ENCODE data around the gene SP140L. TPM values are rescaled to one million over a fixed set of nuclear protein-coding genes. Genes with fewer than 3 reads are reported as not detected.

The SP140L gene
- total and polyA plus RNA-seq, 5 experiments from 2014 or later = 25.3 to 91.7 (median 43.1) TPM

GRCh38 chr2:230346465-230346864 lies 19.5 kb downstream of the SP140L start:
- Mint-ChIP-seq H3K9me3 (peaks cover 12 to 48% (median 37%) of the 10 kb centered on the region in 9 donors), H3K36me3 (peaks cover 48 to 74% (median 61%) of the 10 kb centered on the region in 3 donors), H3K4me1 (peaks cover 38 to 82% (median 78%) of the 10 kb centered on the region in 4 donors), H3K27ac (peak overlapping the region in 7 of 10 donors; percentile 8 to 73 (median 37)), H3K27me3 (no peaks in the 10 kb centered on the region), H3K4me3 (peak overlapping the region in 6 of 10 donors; percentile 8 to 44 (median 36))
- ATAC-seq = no peak
- DNase-seq = no peak
- POLR2A ChIA-PET = no interaction called here

DNA sequence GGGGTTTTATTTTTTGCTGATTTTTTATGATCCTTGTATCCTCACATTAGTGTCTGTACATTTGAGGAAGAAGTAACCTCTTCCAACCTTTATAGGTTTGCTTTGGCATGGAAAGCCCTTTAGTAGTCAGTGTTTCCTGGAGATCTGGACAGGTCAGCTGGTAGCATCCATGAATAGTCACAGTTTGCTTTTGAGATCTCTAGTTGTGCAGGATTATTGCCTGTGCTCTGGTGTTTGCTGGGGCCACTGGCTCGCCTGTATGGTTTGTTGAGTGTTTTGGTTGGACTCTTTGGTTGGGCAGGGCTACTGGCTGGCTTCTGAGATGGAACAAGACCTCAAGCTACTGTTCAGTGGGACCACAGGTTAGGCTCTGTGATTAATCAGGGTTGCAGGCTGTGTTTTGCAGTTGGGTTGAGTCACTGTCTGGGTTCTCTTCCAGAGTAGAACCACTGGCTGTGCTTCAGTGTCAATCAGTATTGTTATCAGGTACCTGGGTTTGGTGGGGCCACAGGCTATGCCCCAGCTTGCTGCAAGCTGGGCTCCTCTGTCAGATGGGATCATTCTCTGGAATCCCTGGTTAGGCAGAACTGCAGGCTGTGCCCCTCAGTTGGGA lies 20.0 kb downstream of the SP140L start:
- no peak for DNase-seq

DNA sequence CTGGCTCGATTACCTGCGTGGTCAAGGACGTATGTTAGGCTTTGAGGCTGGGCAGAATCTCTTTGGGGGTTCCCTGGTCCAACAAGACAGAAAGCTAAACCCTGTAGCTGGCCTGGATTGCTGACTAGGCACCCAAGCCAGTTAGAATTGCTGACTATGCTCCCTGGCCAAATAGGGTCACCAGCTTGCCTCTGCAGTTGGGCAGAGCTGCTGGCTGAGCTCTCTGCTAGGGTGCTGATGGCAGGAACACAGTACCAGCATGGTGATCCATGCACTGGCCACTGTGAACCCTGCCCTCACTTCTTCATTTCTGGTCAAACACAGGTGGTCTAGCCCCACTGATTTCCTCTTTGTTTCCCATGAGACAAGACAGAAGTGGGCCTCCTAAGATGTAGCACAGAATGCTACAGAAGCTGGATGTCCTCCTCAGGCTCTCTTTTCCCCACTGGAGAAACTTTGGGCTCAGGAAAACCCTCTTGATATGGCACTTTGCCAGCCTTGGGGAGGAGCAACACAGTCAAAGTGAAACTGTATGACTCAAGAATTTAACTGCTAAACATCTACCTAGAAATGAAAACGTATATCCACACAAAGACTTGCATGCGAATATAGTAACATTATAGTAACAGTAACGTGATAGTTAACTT lies 20.8 kb downstream of the SP140L start:
- peak overlapping the region; percentile 21 to 87 (median 73) for H3K27ac Mint-ChIP-seq
- H3K4me3 Mint-ChIP-seq = peak overlapping the region in 8 of 10 donors; percentile 5 to 69 (median 48)
- peaks cover 40 to 79% (median 75%) of the 10 kb centered on the region in 4 donors for H3K4me1 Mint-ChIP-seq
- ATAC-seq = no peak
- H3K9me3 Mint-ChIP-seq = peaks cover 12 to 43% (median 36%) of the 10 kb centered on the region in 9 donors
- DNase-seq = no peak
- H3K27me3 Mint-ChIP-seq = no peaks in the 10 kb centered on the region
- POLR2A ChIA-PET = interaction anchor here (0.7 kb wide), 1 partner anchor 21 kb away, joined by 3 read pairs; the partner anchor contains the start of gene SP140L
- peaks cover 42 to 73% (median 55%) of the 10 kb centered on the region in 3 donors for H3K36me3 Mint-ChIP-seq

More for the DNA sequence above, 20.0 kb downstream of the SP140L start:
- ATAC-seq = no peak
- POLR2A ChIA-PET = no interaction called here
- Mint-ChIP-seq H3K9me3 (peaks cover 12 to 48% (median 37%) of the 10 kb centered on the region in 9 donors), H3K4me1 (peaks cover 41 to 84% (median 78%) of the 10 kb centered on the region in 4 donors), H3K4me3 (no peak overlapping the region), H3K36me3 (peaks cover 48 to 76% (median 59%) of the 10 kb centered on the region in 3 donors), H3K27ac (peak overlapping the region in 7 of 10 donors; percentile 12 to 82 (median 52)), H3K27me3 (no peaks in the 10 kb centered on the region)

GRCh38 chr2:230348787-230349186 lies 21.8 kb downstream of the SP140L start:
- H3K4me3 Mint-ChIP-seq = peak overlapping the region in 5 of 10 donors; percentile 20 to 58 (median 41)

DNA sequence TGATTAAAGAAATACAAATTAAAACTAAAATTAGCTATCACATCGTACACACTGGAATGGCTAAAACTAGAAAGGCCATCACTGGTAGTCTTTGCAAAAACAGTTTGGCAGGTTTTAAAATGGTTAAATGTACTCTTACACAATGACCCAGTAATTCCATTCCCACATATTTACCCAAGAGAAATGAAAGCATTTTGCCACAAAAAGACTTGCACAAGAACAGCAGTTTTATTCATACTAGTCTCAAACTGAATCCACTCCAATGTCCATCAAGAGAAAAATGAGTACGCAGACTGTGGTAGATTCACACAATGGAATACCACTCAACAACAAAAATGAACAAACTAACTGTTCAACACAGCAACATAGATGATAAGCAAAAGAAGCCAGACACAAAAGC lies 29.1 kb downstream of the SP140L start:
- H3K4me1 Mint-ChIP-seq = peaks cover 9 to 30% (median 21%) of the 10 kb centered on the region in 4 donors

More at GRCh38 chr2:230348787-230349186, 21.8 kb downstream of the SP140L start:
- peaks cover 32 to 72% (median 66%) of the 10 kb centered on the region in 4 donors for H3K4me1 Mint-ChIP-seq
- DNase-seq (no peak), ATAC-seq (no peak)
- H3K27ac Mint-ChIP-seq = peak overlapping the region in 6 of 10 donors; percentile 23 to 76 (median 36)
- H3K27me3 Mint-ChIP-seq = no peaks in the 10 kb centered on the region
- peaks cover 11 to 36% (median 31%) of the 10 kb centered on the region in 9 donors for H3K9me3 Mint-ChIP-seq
- H3K36me3 Mint-ChIP-seq = peaks cover 33 to 63% (median 45%) of the 10 kb centered on the region in 3 donors
- POLR2A ChIA-PET = no interaction called here

GRCh38 chr2:230358305-230358704 lies 31.3 kb downstream of the SP140L start:
- H3K4me3 Mint-ChIP-seq = no peak overlapping the region
- no peaks in the 10 kb centered on the region for H3K27me3 Mint-ChIP-seq
- DNase-seq (no peak), ATAC-seq (no peak)
- peaks cover 17 to 44% (median 33%) of the 10 kb centered on the region in 4 donors for H3K4me1 Mint-ChIP-seq
- POLR2A ChIA-PET = interaction anchor here (1.2 kb wide), 1 partner anchor 31 kb away, joined by 3 read pairs; the partner anchor contains the start of gene SP140L
- H3K27ac Mint-ChIP-seq = peak overlapping the region in 3 of 10 donors; percentile 22 to 79 (median 49)
- H3K36me3 Mint-ChIP-seq = peaks cover 20 to 64% (median 59%) of the 10 kb centered on the region in 3 donors
- peaks cover 0 to 3% (median 0%) of the 10 kb centered on the region in 9 donors for H3K9me3 Mint-ChIP-seq

More for the DNA sequence above, 29.1 kb downstream of the SP140L start:
- H3K27ac Mint-ChIP-seq = peak overlapping the region in 2 of 10 donors; percentile 7 to 61
- ATAC-seq (no peak), DNase-seq (no peak)
- H3K9me3 Mint-ChIP-seq = peaks cover 0 to 3% (median 0%) of the 10 kb centered on the region in 9 donors
- no peak overlapping the region for H3K4me3 Mint-ChIP-seq
- peaks cover 20 to 56% (median 41%) of the 10 kb centered on the region in 3 donors for H3K36me3 Mint-ChIP-seq
- H3K27me3 Mint-ChIP-seq = no peaks in the 10 kb centered on the region
- POLR2A ChIA-PET = no interaction called here

DNA sequence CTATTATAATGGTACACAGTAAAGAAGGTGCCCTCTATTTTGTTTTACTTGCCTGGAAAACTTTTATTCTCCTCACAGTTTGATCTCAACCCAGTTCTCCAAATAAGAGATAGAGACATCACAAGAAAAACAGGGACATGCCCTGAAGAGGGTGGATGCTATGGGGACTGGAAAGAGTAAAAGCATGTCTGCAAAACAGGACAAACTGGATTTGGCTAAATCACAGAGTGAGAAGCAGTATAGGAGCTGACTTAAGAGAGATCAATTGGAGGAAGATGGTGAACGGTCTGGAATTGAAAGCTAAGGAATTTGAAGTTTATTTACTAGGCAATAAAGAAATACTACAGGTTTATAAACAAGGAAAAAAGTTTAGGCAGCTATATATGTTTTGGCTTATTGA lies 33.0 kb downstream of the SP140L start:
- peak overlapping the region in 6 of 10 donors; percentile 13 to 85 (median 53) for H3K27ac Mint-ChIP-seq
- no peak for ATAC-seq

DNA sequence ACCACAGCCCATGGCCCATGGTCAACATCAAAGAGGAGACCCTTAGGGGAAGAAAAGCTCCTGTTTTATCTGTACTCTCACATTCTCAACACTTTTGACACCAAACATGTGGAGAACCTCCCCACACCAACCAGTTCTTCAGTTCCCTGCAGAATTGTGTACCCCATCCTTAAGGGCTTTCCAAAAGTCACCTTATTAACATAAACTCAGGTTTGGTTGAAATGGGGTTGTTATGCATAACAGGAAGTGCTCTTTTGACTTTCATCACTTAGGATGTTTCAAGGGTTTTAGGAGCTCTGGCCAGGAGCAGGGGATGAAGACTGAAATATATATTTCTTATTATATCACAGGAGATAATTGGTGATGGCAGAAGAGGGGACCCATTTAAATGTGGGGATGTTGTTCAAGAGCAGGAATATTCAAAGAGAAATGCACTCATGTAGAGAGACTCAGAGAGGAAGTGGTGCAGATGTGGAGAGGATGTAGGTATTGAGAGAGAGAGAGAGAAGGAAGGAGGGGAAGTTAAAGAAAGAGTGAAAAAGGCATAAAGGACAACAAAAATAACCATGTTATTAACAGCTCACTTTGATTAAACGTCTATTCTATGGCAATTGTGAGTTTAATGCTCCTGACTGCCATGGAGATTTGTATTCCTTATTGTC lies 35.2 kb downstream of the SP140L start:
- Mint-ChIP-seq H3K27me3 (no peaks in the 10 kb centered on the region), H3K4me1 (peaks cover 15 to 52% (median 40%) of the 10 kb centered on the region in 4 donors), H3K9me3 (peaks cover 0 to 11% (median 0%) of the 10 kb centered on the region in 9 donors), H3K36me3 (peaks cover 29 to 83% (median 80%) of the 10 kb centered on the region in 3 donors), H3K27ac (peak overlapping the region; percentile 23 to 93 (median 80)), H3K4me3 (peak overlapping the region; percentile 12 to 57 (median 38))
- POLR2A ChIA-PET = interaction anchor here (0.7 to 1.8 kb wide), 4 partner anchors 40 to 142 kb away, joined by 3 to 7 read pairs (median 4); partner anchors contain the start of gene SP110
- ATAC-seq (peak; percentile 50 to 68), DNase-seq (peak in 1 of 10 donors; percentile 23)

More for the DNA sequence above, 33.0 kb downstream of the SP140L start:
- H3K4me3 Mint-ChIP-seq = no peak overlapping the region
- POLR2A ChIA-PET = no interaction called here
- peaks cover 30 to 74% (median 74%) of the 10 kb centered on the region in 3 donors for H3K36me3 Mint-ChIP-seq
- no peaks in the 10 kb centered on the region for H3K27me3 Mint-ChIP-seq
- peaks cover 0 to 7% (median 0%) of the 10 kb centered on the region in 9 donors for H3K9me3 Mint-ChIP-seq
- H3K4me1 Mint-ChIP-seq = peaks cover 16 to 40% (median 36%) of the 10 kb centered on the region in 4 donors
- DNase-seq = no peak

DNA sequence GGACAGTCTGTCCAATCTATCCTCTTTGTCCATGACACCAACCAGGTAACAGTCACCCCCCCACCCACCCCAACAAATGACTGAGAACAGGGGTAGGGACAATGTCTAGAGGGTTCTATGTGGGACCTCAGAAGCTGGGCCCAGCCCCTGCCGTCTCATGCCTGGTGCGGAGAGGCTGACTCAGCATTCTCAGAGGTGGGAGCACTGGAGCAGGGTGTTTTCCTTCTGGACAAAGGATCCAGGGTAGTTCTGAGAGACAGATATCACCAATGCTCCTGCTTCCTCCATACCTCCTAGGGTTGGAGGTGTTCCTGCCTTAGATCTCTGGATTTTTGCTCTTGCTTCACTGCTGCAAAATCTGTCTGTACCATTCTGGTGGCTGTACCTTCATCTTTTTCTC lies 55.1 kb downstream of the SP140L start:
- H3K4me3 Mint-ChIP-seq = no peak overlapping the region
- ATAC-seq (no peak), DNase-seq (no peak)
- H3K27me3 Mint-ChIP-seq = no peaks in the 10 kb centered on the region
- H3K36me3 Mint-ChIP-seq = peaks cover 15 to 81% (median 58%) of the 10 kb centered on the region in 3 donors
- peak overlapping the region in 3 of 10 donors; percentile 38 to 82 (median 67) for H3K27ac Mint-ChIP-seq
- H3K4me1 Mint-ChIP-seq = peaks cover 9 to 15% (median 14%) of the 10 kb centered on the region in 4 donors
- no peaks in the 10 kb centered on the region for H3K9me3 Mint-ChIP-seq
- POLR2A ChIA-PET = no interaction called here

GRCh38 chr2:230383453-230383852 lies 56.5 kb downstream of the SP140L start:
- Mint-ChIP-seq H3K4me1 (peaks cover under 1 to 10% (median 7%) of the 10 kb centered on the region in 4 donors), H3K36me3 (peaks cover 15 to 79% (median 54%) of the 10 kb centered on the region in 3 donors), H3K27me3 (no peaks in the 10 kb centered on the region), H3K27ac (peak overlapping the region in 1 of 10 donors; percentile 17), H3K9me3 (no peaks in the 10 kb centered on the region), H3K4me3 (no peak overlapping the region)
- ATAC-seq (no peak), DNase-seq (no peak)
- POLR2A ChIA-PET = no interaction called here

DNA sequence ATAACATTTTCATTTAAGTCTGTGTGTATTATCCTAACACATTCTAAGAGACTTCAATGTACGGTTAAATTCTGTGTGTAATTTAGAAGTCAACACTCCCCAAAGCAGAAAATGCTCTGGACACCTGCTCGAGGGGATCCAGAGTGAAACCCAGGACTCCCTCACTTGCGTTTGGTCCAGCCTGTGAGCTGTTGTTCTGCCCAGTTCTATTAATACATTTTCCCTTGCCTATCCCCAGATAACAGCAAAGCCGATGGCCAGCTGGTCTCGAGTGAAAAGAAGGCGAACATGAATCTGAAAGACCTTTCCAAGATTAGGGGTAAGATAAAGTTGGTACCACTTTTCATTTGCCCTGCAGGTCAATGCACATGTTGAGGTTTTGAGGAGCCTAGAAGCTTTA lies 58.0 kb downstream of the SP140L start:
- H3K9me3 Mint-ChIP-seq = no peaks in the 10 kb centered on the region
- H3K4me3 Mint-ChIP-seq = no peak overlapping the region
- DNase-seq (no peak), ATAC-seq (no peak)
- H3K36me3 Mint-ChIP-seq = peaks cover 18 to 81% (median 59%) of the 10 kb centered on the region in 3 donors
- H3K4me1 Mint-ChIP-seq = peaks cover 0 to 11% (median 3%) of the 10 kb centered on the region in 4 donors
- no peaks in the 10 kb centered on the region for H3K27me3 Mint-ChIP-seq
- no peak overlapping the region for H3K27ac Mint-ChIP-seq
- POLR2A ChIA-PET = no interaction called here

GRCh38 chr2:230394301-230394700 lies 67.3 kb downstream of the SP140L start:
- ATAC-seq (no peak), DNase-seq (no peak)
- Mint-ChIP-seq H3K27ac (peak overlapping the region in 2 of 10 donors; percentile 9 to 60), H3K36me3 (peaks cover 43 to 96% (median 77%) of the 10 kb centered on the region in 3 donors), H3K4me3 (no peak overlapping the region), H3K27me3 (no peaks in the 10 kb centered on the region), H3K9me3 (peaks cover 0 to 21% (median 2%) of the 10 kb centered on the region in 9 donors), H3K4me1 (peaks cover 0 to 4% (median 3%) of the 10 kb centered on the region in 4 donors)
- POLR2A ChIA-PET = interaction anchor here (1.2 kb wide), 1 partner anchor 18 kb away, joined by 5 read pairs; no protein-coding TSS in a partner anchor

Measured in naive thymus-derived CD8-positive, alpha-beta T cell (primary cell).